GM10266 (cell line): ENCODE results near the gene OR10H4.
"Not testable (repeated sequence)": the region's sequence is repeated elsewhere in the genome, so short reads cannot be mapped to it uniquely, and the experiment has no call there.

Experiments
- DNase-seq: peaks from one replicate; pipeline ENCODE4 v3.0.0; 2012; ENCODE audit errors: extremely low spot score
- CTCF ChIP-seq: IDR thresholded peaks from 2 replicates; pipeline ENCODE4 v1.5.1; 2012; ENCODE audit warnings: mild to moderate bottlenecking, low read depth; ENCODE audit not compliant: control insufficient read depth, insufficient read depth; ENCODE audit errors: missing control alignments

OR10H4 gene

GRCh38 chr19:15977690-15978089, 28.9 kb downstream of the OR10H4 start:
- DNase-seq, result no peak
- no peak for TF ChIP-seq CTCF

GRCh38 chr19:15979293-15979692, 30.5 kb downstream of the OR10H4 start:
- TF ChIP-seq CTCF, result no peak
- no peak for DNase-seq

GRCh38 chr19:15985831-15986230, 37.0 kb downstream of the OR10H4 start:
- DNase-seq, result not testable (repeated sequence)

GRCh38 chr19:15986701-15987100, 37.9 kb downstream of the OR10H4 start:
- no peak for TF ChIP-seq CTCF
- no peak for DNase-seq

DNA sequence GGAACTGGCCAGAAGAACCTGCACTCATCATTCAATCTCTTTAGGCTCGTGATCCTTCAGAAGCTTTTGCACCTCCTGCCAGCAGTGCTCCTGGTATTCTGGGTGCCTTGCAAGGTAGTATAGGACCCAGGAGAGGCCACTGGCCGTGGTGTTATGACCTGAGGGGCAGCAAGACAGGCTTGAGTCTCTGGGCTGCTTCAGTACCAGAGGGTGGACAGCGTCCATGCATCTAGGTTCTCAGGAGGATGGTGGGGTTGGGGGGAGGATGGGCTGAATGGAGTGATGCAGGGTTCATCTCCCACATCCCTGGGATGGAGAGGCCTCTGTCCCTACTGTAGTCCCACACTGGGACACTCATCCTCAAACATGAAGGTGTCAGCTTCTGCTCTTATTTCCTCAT, 41.1 kb downstream of the OR10H4 start:
- no peak for TF ChIP-seq CTCF
- DNase-seq, result no peak

DNA sequence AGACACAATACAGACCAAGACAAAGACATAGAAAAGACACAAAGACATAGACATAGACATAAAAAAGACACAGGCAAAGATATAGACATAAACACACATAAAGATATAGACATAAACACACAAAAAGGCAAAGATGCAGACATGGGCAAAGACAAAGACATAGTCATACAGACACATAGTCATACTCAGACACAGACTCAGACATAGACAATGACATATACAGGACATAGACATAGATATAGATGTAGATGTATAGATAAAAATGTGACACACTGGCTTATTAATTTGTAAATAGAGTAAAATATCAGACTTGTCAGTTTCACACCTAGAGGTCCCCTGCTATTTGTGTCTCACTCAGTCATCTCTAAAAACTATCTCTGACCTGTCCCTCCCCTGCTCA, 42.8 kb downstream of the OR10H4 start:
- DNase-seq, result no peak
- TF ChIP-seq CTCF, result no peak

DNA sequence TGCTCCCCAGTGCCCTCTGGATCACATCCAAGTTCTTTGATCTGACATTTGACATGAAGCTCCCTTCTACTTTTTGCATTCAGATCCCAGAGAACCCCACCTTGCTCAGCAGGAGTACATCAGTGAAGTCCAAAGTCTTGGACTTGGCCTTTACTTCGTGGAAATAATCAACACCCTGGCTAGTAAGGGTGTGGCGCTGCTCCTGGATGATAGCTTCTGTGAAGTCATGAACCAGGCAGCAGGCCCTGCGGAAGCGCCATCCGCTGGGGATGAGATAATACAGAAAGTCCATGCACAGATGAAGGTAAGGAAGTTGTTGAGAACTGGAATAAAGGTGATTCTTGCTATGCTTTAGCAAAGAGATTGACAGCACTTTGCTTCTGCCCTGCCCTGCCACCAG, 43.2 kb downstream of the OR10H4 start:
- TF ChIP-seq CTCF, result no peak
- DNase-seq, result no peak

DNA sequence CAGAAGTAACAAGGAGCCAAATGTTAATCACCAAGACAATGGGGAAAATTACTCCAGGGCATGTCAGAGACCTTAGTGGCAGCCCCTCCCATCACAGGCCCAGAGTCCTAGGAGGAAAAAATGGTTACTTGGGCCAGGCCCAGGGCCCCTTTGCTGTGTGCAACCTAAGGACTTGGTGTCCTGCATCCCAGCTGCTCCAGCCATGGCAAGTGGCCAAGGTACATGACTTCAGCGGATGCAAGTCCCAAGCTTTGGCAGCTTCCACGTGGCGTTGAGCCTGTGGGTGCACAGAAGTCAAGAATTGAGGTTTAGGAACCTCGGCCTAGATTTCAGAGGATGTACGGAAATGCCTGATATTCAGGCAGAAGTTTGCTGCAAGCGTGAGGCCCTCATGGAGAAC, 46.7 kb downstream of the OR10H4 start:
- no peak for DNase-seq
- TF ChIP-seq CTCF, result no peak
